MG63 (cell line): ENCODE measurements around the gene ZBED2. TPM values are rescaled to one million over a fixed set of nuclear protein-coding genes. Genes with fewer than 3 reads are reported as not detected.

ENCODE experiments used
- DNase-seq: peaks from one replicate; pipeline ENCODE4 v3.0.0-alpha.2; 2020
- H3K27me3 ChIP-seq: fragments of 250-450 bp; sonication (Bioruptor Pico); 2 replicates; pipeline ENCODE4 v1.5.1; 2020; ENCODE audit warnings: mild to moderate bottlenecking, moderate library complexity
- H3K36me3 ChIP-seq: fragments of 250-450 bp; sonication (Bioruptor Pico); 2 replicates; pipeline ENCODE4 v1.5.1; 2020; ENCODE audit warnings: mild to moderate bottlenecking, moderate library complexity
- H3K4me3 ChIP-seq: fragments of 250-450 bp; sonication (Bioruptor Pico); 2 replicates; pipeline ENCODE4 v1.5.1; 2020; ENCODE audit warnings: mild to moderate bottlenecking, moderate library complexity
- H3K9me3 ChIP-seq: fragments of 250-450 bp; sonication (Bioruptor Pico); 2 replicates; pipeline ENCODE4 v1.5.1; 2020; ENCODE audit warnings: mild to moderate bottlenecking, moderate library complexity
- total RNA-seq: library from RNA; depleted of rRNA; stranded (reverse); fragments of >200 nt; shearing (Covaris generic); gene quantifications from 2 replicates; pipeline ENCODE4 v1.2.3, GENCODE V29; 2014; ENCODE audit warnings: low replicate concordance

ZBED2 gene
- total RNA-seq, 1 experiment from 2014 or later, result not detected

- Histone ChIP-seq H3K36me3 (no peaks in the 10 kb centered on the region), H3K27me3 (no peaks in the 10 kb centered on the region), H3K4me3 (no peak overlapping the region), H3K9me3 (no peaks in the 10 kb centered on the region)
- DNase-seq, result no peak
Observed at GRCh38 chr3:111609700-111610099, 14.6 kb upstream of the ZBED2 start.

GRCh38 chr3:111608383-111608782 lies 13.2 kb upstream of the ZBED2 start:
- Histone ChIP-seq H3K4me3 (no peak overlapping the region), H3K27me3 (no peaks in the 10 kb centered on the region), H3K36me3 (no peaks in the 10 kb centered on the region), H3K9me3 (no peaks in the 10 kb centered on the region)
- no peak for DNase-seq

- DNase-seq, result no peak
- Histone ChIP-seq H3K9me3 (no peaks in the 10 kb centered on the region), H3K27me3 (no peaks in the 10 kb centered on the region), H3K4me3 (no peak overlapping the region), H3K36me3 (no peaks in the 10 kb centered on the region)
Observed at GRCh38 chr3:111607240-111607920, 12.2 kb upstream of the ZBED2 start.

- DNase-seq, result no peak
- Histone ChIP-seq H3K4me3 (no peak overlapping the region), H3K27me3 (no peaks in the 10 kb centered on the region), H3K9me3 (no peaks in the 10 kb centered on the region), H3K36me3 (no peaks in the 10 kb centered on the region)
Observed at GRCh38 chr3:111605493-111605892, 10.3 kb upstream of the ZBED2 start.

GRCh38 chr3:111605018-111605417 lies 9.9 kb upstream of the ZBED2 start:
- H3K9me3 ChIP-seq, result no peaks in the 10 kb centered on the region
- no peak overlapping the region for H3K4me3 ChIP-seq
- DNase-seq, result no peak
- H3K36me3 ChIP-seq, result no peaks in the 10 kb centered on the region
- no peaks in the 10 kb centered on the region for H3K27me3 ChIP-seq

- Histone ChIP-seq H3K36me3 (no peaks in the 10 kb centered on the region), H3K4me3 (no peak overlapping the region), H3K27me3 (no peaks in the 10 kb centered on the region), H3K9me3 (no peaks in the 10 kb centered on the region)
- DNase-seq, result no peak
Observed at GRCh38 chr3:111604119-111604518, 9.0 kb upstream of the ZBED2 start.

- Histone ChIP-seq H3K9me3 (no peaks in the 10 kb centered on the region), H3K4me3 (no peak overlapping the region), H3K36me3 (no peaks in the 10 kb centered on the region), H3K27me3 (no peaks in the 10 kb centered on the region)
- no peak for DNase-seq
Observed at GRCh38 chr3:111603679-111604078, 8.5 kb upstream of the ZBED2 start.

- DNase-seq, result no peak
- H3K36me3 ChIP-seq, result no peaks in the 10 kb centered on the region
- H3K4me3 ChIP-seq, result no peak overlapping the region
- H3K9me3 ChIP-seq, result no peaks in the 10 kb centered on the region
- H3K27me3 ChIP-seq, result no peaks in the 10 kb centered on the region
Observed at GRCh38 chr3:111601810-111602209, 6.7 kb upstream of the ZBED2 start.

- H3K9me3 ChIP-seq, result no peaks in the 10 kb centered on the region; the same call in 1 of the 2 replicates
- H3K4me3 ChIP-seq, result no peak overlapping the region
- H3K36me3 ChIP-seq, result no peaks in the 10 kb centered on the region
- DNase-seq, result no peak
- H3K27me3 ChIP-seq, result no peaks in the 10 kb centered on the region
Observed at GRCh38 chr3:111598552-111598951, 3.4 kb upstream of the ZBED2 start.

GRCh38 chr3:111598139-111598538 lies 3.0 kb upstream of the ZBED2 start:
- no peak overlapping the region for H3K4me3 ChIP-seq
- no peaks in the 10 kb centered on the region for H3K27me3 ChIP-seq
- H3K36me3 ChIP-seq, result no peaks in the 10 kb centered on the region
- no peaks in the 10 kb centered on the region; the same call in 1 of the 2 replicates for H3K9me3 ChIP-seq
- no peak for DNase-seq

- H3K36me3 ChIP-seq, result no peaks in the 10 kb centered on the region
- H3K4me3 ChIP-seq, result no peak overlapping the region
- no peaks in the 10 kb centered on the region for H3K27me3 ChIP-seq
- no peak for DNase-seq
- no peaks in the 10 kb centered on the region; the same call in 1 of the 2 replicates for H3K9me3 ChIP-seq
Observed at GRCh38 chr3:111596328-111596727, 1.2 kb upstream of the ZBED2 start.

- DNase-seq, result no peak
- Histone ChIP-seq H3K4me3 (no peak overlapping the region), H3K36me3 (no peaks in the 10 kb centered on the region), H3K27me3 (no peaks in the 10 kb centered on the region), H3K9me3 (no peaks in the 10 kb centered on the region; the same call in 1 of the 2 replicates)
Observed at GRCh38 chr3:111594781-111595180, 365 bp downstream of the ZBED2 start.

GRCh38 chr3:111594205-111594604 lies 941 bp downstream of the ZBED2 start:
- DNase-seq, result peak; percentile 65
- Histone ChIP-seq H3K36me3 (no peaks in the 10 kb centered on the region), H3K9me3 (no peaks in the 10 kb centered on the region; the same call in 1 of the 2 replicates), H3K4me3 (no peak overlapping the region), H3K27me3 (no peaks in the 10 kb centered on the region)

- no peak for DNase-seq
- no peaks in the 10 kb centered on the region for H3K36me3 ChIP-seq
- H3K27me3 ChIP-seq, result no peaks in the 10 kb centered on the region
- H3K9me3 ChIP-seq, result no peaks in the 10 kb centered on the region; the same call in 1 of the 2 replicates
- H3K4me3 ChIP-seq, result no peak overlapping the region
Observed at GRCh38 chr3:111593666-111594065, 1.5 kb downstream of the ZBED2 start.

- Histone ChIP-seq H3K36me3 (no peaks in the 10 kb centered on the region), H3K4me3 (no peak overlapping the region), H3K27me3 (no peaks in the 10 kb centered on the region), H3K9me3 (no peaks in the 10 kb centered on the region; the same call in 1 of the 2 replicates)
- DNase-seq, result no peak
Observed at GRCh38 chr3:111592936-111593335, 2.2 kb downstream of the ZBED2 start.

- Histone ChIP-seq H3K9me3 (no peaks in the 10 kb centered on the region; the same call in 1 of the 2 replicates), H3K36me3 (no peaks in the 10 kb centered on the region), H3K4me3 (no peak overlapping the region), H3K27me3 (no peaks in the 10 kb centered on the region)
- DNase-seq, result no peak
Observed at GRCh38 chr3:111592143-111592542, 3.0 kb downstream of the ZBED2 start.

GRCh38 chr3:111591555-111591954 lies 3.6 kb downstream of the ZBED2 start:
- no peaks in the 10 kb centered on the region for H3K36me3 ChIP-seq
- no peak for DNase-seq
- no peak overlapping the region for H3K4me3 ChIP-seq
- H3K9me3 ChIP-seq, result no peaks in the 10 kb centered on the region; the same call in 1 of the 2 replicates
- no peaks in the 10 kb centered on the region for H3K27me3 ChIP-seq

- H3K36me3 ChIP-seq, result no peaks in the 10 kb centered on the region
- H3K4me3 ChIP-seq, result no peak overlapping the region
- DNase-seq, result no peak
- no peaks in the 10 kb centered on the region for H3K27me3 ChIP-seq
- H3K9me3 ChIP-seq, result no peaks in the 10 kb centered on the region
Observed at GRCh38 chr3:111590143-111590491, 5.0 kb downstream of the ZBED2 start.
